Activated CD4-positive, alpha-beta T cell treated with anti-CD3 and anti-CD28 coated beads, Interleukin-2, amount 50 U/mL, for 4 hours (primary cell): ENCODE measurements around the gene ARHGAP35.
"Not testable (repeated sequence)": the region's sequence is repeated elsewhere in the genome, so short reads cannot be mapped to it uniquely, and the experiment has no call there.

Experiments
- DNase-seq, 2 experiments: peaks; one replicate each; pipeline ENCODE4 v3.0.0-alpha.2; 2020

The ARHGAP35 gene

DNA sequence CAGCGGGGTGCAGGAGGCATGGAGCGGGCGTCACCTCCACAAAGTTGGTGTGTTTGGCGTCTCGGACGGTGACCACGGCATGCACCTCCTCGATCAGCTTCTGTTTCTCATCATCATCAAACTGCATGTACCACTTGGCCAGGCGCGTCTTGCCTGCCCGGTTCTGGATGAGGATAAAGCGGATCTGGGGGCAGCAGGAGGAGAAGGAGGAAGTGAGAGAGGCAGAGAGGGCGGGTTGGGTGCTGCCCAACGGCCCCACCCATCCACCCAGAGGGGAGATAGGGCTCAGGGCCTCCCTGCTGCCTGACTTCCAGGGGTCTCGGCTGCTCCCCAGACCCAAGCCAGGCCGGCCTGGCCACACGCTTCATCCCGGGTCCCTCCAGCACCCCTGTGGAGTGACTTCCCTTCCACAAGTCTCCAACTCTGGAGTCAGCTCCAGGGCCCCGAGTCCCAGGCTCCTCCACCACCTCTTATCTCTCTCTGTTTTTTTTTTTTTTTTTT, 14.8 kb upstream of the ARHGAP35 start:
- no peak for DNase-seq

DNA sequence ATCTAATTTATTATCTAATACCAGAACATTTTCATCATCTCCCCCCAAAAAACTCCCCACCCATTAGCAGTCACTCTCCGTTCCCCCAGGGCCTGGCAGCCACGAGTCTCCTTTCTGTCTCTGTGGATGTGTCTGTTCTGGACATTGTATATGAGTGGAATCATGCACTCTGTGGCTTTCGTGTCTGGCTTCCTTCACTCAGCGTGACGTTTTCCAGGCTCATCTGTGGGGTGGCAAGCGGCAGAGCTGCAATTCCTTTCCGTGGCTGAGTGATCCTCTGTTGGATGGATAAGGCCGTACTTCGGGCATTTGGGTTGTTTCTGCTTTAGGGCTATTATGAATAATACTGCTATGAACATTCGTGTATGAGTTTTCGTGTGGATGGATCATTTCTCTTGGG, 13.3 kb upstream of the ARHGAP35 start:
- no peak for DNase-seq

DNA sequence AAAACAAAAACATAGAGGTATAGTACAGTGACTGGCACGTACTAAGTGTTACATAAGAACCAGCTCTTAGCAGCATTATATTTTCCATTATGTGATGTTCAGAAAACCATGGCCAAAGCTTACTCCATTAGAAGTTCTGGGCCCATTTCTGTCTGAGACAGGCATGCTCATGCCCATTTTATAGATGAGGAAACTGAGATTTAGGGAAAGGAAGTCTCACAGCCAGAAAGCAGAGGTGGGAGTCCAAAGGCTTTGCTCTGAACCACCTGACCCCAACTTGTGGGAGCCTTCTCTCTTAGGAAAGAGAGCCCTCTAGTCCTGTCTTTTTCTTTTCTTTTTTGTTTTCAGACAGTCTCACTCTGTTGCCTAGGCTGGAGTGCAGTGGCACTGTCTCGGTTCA, 12.4 kb upstream of the ARHGAP35 start:
- no peak for DNase-seq

DNA sequence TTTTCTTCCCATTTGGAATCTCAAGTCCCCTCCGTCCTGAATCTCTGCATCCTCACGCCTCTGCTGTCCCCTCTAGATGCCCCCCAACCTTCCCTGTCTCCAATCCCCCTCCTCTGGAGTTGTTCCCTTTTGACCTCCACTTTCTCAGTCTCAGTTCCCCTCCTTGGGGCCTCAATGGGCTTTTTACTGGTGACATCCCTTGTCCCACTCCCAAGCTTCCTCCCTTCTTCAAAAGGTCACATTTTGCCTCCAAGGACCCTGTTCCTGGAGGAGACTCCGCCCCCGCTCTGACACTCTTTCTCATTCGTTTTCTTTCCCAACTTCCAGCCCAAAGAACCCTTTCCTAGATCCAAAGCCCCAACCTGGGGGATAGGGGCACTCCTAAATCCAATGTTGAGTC, 11.2 kb upstream of the ARHGAP35 start:
- no peak for DNase-seq

- peak; percentile 91 to 93 for DNase-seq
Measured at GRCh38 chr19:46850228-46851203, 10.3 kb upstream of the ARHGAP35 start, which contains the start of gene AP2S1. Gene AP2S1, minus strand, starts transcription at chr19:46850846. Its CDS starts 80 bp downstream, at chr19:46850766.

DNA sequence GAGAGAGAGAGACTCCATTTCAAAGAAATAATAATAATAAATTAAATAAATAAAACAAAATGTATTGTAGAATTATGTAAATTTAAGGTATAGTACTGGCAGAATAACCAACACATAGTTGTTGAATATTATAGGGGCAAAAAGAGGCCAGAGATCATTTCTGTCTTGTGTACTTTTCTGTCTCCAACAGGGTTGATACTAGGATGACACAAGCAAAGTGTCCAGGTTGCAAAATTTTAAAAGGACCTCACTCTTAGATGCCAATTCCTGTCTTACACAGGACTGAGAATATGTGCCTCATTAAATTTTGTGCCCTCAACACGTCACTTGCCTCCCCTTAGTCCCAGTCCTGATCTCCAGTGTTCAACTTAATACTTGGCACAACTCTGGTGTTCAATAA, 8.0 kb upstream of the ARHGAP35 start:
- DNase-seq = no peak

DNA sequence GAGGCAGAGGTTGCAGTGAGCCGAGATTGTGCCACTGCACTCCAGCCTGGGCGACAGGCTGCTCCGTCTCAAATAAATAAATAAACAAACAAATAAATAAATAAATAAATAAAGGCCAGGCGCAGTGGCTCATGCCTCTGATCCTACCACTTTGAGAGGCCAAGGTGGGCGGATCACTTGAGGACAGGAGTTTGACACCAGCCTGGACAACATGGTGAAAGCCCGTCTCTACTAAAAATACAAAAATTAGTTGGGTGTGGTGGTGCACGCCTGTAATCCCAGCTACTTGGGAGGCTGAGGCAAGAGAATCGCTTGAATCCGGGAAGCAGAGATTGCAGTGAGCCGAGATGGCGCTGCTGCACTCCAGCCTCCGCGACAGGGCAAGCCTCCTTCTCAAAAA, 6.1 kb upstream of the ARHGAP35 start:
- DNase-seq = not testable (repeated sequence)

- peak; percentile 91 to 92 for DNase-seq
Measured at GRCh38 chr19:46856062-46857022, 4.5 kb upstream of the ARHGAP35 start.

- no peak for DNase-seq
Measured at GRCh38 chr19:46859637-46860124, 1.1 kb upstream of the ARHGAP35 start.

DNA sequence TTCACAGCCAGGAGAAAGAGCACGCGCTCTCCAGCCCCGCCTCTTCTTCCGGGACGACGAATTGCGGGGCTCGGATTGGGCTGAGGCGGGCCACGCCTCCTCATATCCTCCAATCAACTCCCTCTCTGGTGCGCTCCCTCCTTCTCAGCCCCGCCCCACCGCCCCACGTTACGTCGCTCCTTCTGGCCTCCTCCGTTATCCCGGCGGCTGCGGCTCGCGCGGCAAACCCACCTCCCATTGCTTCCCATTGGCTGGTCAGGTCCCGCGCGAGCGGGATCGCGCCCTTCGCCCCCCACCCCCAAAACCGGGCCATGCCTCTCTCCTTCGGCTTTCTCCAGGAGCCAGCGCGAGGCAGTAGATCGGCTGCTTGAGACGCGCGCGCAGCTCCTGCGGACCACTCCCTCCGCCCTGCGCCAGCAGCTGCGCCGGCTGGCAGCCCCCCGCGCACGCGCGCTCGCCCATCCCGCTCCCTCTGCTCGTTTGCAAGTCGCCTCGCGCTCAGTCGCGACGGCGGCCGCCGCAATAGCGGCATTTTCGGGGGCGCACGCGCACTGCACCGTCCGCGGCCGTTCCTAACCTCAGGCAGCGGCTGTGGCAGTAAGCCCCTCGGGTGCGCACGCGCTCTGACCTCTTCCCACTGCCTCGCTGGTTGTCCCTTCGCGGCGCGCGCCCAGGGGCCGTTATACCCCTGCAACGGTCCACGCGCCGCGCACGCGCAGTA, 512 bp upstream of the ARHGAP35 start:
- peak; percentile 93 for DNase-seq

DNA sequence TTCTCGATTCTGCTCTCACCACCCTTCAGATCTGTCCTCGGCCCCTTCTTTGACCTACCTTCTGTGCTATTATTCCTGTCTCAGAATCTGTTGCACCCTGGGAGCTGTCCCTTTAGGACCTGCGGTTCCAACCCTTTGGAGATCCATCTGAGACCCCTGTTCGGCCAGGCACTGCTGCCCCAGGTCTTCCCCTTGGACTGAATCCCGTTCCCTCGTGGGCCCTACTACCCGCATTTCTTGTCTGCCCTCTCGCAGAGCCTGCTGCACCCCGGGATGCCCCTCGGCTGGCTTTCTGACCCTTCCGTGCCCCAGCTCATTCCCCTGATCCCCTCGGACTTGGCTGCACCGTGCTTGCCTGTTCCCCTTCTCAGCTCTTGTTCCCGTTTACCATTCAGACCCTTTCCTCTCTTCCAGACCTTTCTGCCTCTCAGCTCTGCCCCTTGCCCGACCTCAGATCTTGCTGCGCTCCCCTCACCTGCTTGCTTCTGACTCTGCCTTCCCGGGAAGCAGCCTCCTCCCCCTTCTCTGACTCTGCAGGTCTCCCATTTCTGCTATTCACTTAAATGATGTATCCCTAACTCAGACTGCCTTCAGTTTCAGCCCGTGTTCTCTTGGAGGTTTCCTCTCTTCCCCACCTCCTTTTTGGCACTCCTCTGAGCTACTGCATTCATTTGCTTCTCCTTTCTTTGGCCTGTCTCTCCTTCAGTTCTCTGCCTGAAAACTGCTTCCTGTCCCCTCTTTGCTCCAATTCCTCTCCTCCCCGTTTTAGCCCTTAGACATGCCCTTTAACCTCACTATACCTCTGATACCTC, 1.1 kb downstream of the ARHGAP35 start:
- DNase-seq = no peak

GRCh38 chr19:46862503-46862834, 1.7 kb downstream of the ARHGAP35 start:
- DNase-seq = no peak

DNA sequence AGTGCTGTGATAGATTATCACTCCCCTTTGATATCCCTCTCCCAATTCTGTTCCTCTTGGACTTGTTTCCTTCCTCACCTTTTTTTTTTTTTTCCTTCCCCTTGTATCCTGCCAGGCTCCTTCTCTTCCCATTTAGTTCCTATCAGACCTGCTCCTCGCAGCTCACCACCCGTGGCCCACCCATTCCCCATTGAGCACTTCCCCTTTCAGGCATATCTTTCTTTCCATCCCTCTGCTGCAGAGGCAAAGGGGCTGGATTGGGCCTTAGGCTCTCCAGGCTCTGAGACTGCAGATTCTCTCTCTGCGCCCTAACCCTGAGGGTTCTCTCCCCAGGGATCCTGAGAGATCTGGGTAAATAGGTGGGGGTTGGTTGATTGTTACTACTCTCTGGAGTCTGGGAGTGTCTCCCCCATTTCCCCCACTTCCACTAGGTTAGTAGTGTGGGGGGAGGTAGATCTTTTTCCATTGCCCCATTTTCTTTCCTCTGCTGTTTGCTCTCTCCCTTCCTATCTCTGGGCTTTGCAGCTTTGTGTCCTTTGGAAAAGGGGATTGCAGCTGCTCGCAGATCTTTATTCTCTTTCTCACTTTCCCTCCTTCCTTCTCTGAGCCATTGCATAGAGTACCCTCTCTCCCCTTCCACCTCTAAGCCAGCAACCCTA, 2.3 kb downstream of the ARHGAP35 start:
- DNase-seq = no peak

DNA sequence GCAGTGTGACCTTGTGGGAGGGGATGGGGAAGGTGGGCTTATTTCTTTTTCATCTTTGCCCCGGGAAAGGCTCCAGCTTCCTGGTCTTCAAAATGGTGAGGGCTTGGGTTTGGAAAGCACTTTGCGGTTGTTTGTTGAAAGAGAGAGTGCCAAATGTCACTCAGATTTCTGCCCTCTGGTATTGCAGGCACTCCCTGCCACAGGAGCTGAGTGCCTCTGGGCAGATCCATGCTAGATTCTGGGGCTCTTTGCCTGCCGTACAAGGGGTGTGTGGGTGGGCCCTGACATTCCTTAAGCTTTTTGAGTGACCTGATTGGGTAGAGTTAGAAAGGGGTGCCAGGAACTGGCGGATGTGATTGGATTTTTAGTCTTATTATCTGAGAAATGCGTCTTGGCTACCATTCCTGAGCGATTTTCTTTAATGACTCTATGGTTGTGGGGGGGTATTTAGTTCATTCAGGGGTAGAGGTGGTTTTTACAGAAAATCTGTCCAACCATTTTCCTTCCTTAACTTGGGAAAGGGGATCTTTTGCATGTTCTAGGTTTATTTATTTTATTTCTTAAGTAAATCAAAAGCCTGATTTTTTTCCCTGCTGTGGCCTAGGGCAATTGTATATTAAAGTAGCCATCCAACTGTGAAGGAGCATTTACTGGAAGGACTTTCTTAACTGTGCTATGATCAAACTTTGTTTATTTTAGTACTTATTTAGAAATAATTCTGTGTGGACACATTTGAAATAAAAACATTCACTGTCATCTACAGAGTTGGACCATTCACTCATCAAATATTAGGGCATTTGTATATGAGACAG, 3.2 kb downstream of the ARHGAP35 start:
- DNase-seq = no peak

DNA sequence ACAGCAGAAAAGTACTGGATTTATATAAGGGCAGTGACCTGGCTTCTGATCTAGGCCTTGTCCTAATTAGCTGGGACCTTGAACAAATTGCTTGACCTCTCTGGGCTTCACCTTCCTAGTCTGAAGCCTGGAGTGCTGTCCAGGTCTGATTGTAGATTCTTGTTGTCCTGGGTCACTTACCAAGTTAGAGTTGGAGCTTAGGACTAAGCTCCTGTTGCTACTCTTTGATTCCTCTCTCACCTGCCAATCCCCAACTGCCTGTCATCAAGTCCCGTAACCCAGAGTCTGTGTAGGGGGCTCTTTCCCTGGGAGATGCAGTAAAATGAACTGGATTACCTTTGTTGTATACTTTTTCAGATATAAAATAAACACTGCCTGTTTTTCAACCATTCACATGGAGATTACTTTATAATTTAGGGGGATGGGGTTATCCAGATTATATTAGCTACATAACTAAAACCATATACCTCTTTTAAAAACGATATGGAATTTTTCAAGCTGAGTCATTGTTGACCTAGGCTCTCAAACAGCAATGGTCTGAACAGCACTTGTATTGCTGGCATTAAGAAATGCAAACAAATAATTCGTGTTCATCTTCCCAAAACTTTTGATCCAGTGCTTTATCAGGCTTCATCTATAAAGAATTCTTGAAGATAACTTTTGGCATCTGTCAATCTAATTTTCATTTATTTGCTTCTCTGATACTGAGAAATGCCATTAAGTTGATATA, 5.8 kb downstream of the ARHGAP35 start:
- DNase-seq = no peak

- no peak for DNase-seq
Measured at GRCh38 chr19:46867170-46867569, 6.4 kb downstream of the ARHGAP35 start.

DNA sequence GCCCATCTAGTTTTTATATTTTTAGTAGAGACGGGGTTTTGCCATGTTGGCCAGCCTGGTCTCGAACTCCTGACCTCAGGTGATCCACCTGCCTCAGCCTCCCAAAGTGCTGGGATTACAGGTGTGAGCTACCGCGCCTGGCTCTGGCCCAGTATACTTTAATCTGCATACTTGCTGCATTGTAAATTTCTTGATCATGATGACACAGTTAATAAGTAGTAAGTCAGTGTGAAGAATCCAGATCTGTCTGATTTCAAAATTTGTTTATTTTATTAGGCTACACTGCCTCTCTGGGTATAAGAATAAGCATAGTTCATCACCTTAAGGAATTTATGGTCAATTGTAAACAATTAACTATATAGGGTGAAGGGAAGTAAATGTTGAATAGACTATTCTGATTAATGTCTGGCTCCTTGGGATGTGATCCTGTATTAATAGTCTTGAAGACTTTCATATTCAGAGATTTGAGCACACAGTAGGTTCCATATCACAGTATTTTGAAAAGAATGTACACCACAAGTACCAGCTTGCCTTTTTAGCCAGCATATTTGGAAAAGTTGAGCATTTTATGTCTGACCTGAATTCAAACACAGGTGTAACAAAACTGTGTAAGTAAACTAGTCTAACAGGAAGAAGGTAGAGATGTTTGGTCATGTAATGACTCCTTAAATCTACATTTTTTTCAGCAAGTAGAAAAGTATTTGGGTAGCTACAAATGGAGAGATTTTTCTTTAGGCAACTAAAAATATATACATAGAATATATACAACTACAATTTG, 7.4 kb downstream of the ARHGAP35 start:
- no peak for DNase-seq

- not testable (repeated sequence) for DNase-seq
Measured at GRCh38 chr19:46871173-46871572, 10.4 kb downstream of the ARHGAP35 start.

GRCh38 chr19:46872967-46873366, 12.2 kb downstream of the ARHGAP35 start:
- no peak for DNase-seq
